ENCODE data around the gene NSRP1. TPM values are rescaled to one million over a fixed set of nuclear protein-coding genes. Genes with fewer than 3 reads are reported as not detected.

Gene NSRP1
- total RNA-seq, 6 donors from 2014 or later: 23.1 to 78.6 (median 32.7) TPM

DNA sequence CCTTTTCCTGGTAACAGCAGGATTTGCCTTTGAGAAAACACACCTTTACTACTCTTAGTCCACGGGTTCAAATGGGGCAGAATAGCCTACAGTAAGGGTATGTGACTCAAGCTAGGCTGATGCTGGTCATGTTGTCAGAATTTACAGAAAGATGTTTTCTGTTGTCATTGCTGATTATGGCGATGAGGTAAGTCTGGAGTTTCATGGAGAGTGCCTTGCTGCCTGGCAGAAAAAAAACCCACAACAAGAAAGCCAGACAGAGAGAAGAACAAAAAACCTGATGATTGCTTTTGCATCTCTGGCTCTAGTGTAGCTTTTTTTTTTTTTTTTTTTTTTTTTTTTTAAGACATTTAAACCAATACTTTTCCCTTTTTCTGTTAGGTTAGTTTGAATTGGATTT is 71.0 kb downstream of the NSRP1 start:
- Histone ChIP-seq H3K4me1 (no peaks in the 10 kb centered on the region), H3K9me3 (no peaks in the 10 kb centered on the region), H3K27me3 (no peaks in the 10 kb centered on the region), H3K27ac (no peak overlapping the region), H3K36me3 (peaks cover 0 to 38% (median 28%) of the 10 kb centered on the region in 4 donors), H3K4me3 (no peak overlapping the region)
- ATAC-seq (ENCODE audit: low FRiP score in 2 of 2): no peak
- TF ChIP-seq POLR2AphosphoS5 (IDR thresholded peaks at IDR 0.05) (no peak), CTCF (IDR thresholded peaks at IDR 0.05) (no peak), EP300 (IDR thresholded peaks at IDR 0.05) (no peak), POLR2A (IDR thresholded peaks at IDR 0.05) (no peak)
- WGBS, 2 donors: 90 to 93% methylated on average over 2 of the region's 2 CpGs
- no peak for DNase-seq

GRCh38 chr17:30188211-30188939 is 71.8 kb downstream of the NSRP1 start:
- H3K4me3 ChIP-seq: no peak overlapping the region
- ATAC-seq (ENCODE audit: low FRiP score in 2 of 2) (no peak), DNase-seq (no peak)
- no peaks in the 10 kb centered on the region for H3K4me1 ChIP-seq
- WGBS, 2 donors: 95 to 98% methylated on average over 5 of the region's 5 CpGs
- no peaks in the 10 kb centered on the region for H3K27me3 ChIP-seq
- TF ChIP-seq POLR2AphosphoS5 (IDR thresholded peaks at IDR 0.05): no peak
- no peak for TF ChIP-seq POLR2A (IDR thresholded peaks at IDR 0.05)
- TF ChIP-seq CTCF (IDR thresholded peaks at IDR 0.05): no peak
- no peak for TF ChIP-seq EP300 (IDR thresholded peaks at IDR 0.05)
- peaks cover 0 to 30% (median 24%) of the 10 kb centered on the region in 4 donors for H3K36me3 ChIP-seq
- H3K27ac ChIP-seq: no peak overlapping the region
- H3K9me3 ChIP-seq: no peaks in the 10 kb centered on the region

- WGBS, 2 donors: 66 to 69% methylated on average over 2 of the region's 2 CpGs
- no peaks in the 10 kb centered on the region for H3K4me1 ChIP-seq
- TF ChIP-seq POLR2A (IDR thresholded peaks at IDR 0.05) (no peak), CTCF (IDR thresholded peaks at IDR 0.05) (no peak), POLR2AphosphoS5 (IDR thresholded peaks at IDR 0.05) (no peak), EP300 (IDR thresholded peaks at IDR 0.05) (no peak)
Observed at GRCh38 chr17:30191072-30191471, 74.5 kb downstream of the NSRP1 start.

GRCh38 chr17:30196504-30196903 is 79.9 kb downstream of the NSRP1 start:
- Histone ChIP-seq H3K36me3 (peaks cover 0 to 6% (median 3%) of the 10 kb centered on the region in 4 donors), H3K27ac (no peak overlapping the region), H3K4me1 (no peaks in the 10 kb centered on the region), H3K9me3 (no peaks in the 10 kb centered on the region), H3K27me3 (no peaks in the 10 kb centered on the region), H3K4me3 (no peak overlapping the region)
- ATAC-seq (ENCODE audit: low FRiP score in 2 of 2): no peak
- TF ChIP-seq EP300 (IDR thresholded peaks at IDR 0.05): no peak
- no peak for TF ChIP-seq POLR2AphosphoS5 (IDR thresholded peaks at IDR 0.05)
- TF ChIP-seq CTCF (IDR thresholded peaks at IDR 0.05): no peak
- TF ChIP-seq POLR2A (IDR thresholded peaks at IDR 0.05): no peak
- whole genome bisulfite sequencing, 2 donors: 58 to 66% methylated on average over 3 of the region's 3 CpGs
- no peak for DNase-seq

More at GRCh38 chr17:30191072-30191471, 74.5 kb downstream of the NSRP1 start:
- no peaks in the 10 kb centered on the region for H3K9me3 ChIP-seq
- H3K36me3 ChIP-seq: peaks cover 0 to 10% (median 1%) of the 10 kb centered on the region in 4 donors
- no peak overlapping the region for H3K27ac ChIP-seq
- DNase-seq: no peak
- H3K27me3 ChIP-seq: no peaks in the 10 kb centered on the region
- H3K4me3 ChIP-seq: no peak overlapping the region
- no peak for ATAC-seq (ENCODE audit: low FRiP score in 2 of 2)

- H3K36me3 ChIP-seq: peaks cover 0 to 11% (median 4%) of the 10 kb centered on the region in 4 donors
- ATAC-seq (ENCODE audit: low FRiP score in 2 of 2) (no peak), DNase-seq (no peak)
- 74 to 84% methylated on average over 4 of the region's 4 CpGs for WGBS, 2 donors
- no peak overlapping the region for H3K4me3 ChIP-seq
- TF ChIP-seq EP300 (IDR thresholded peaks at IDR 0.05): no peak
- TF ChIP-seq CTCF (IDR thresholded peaks at IDR 0.05): no peak
- no peak for TF ChIP-seq POLR2AphosphoS5 (IDR thresholded peaks at IDR 0.05)
- no peaks in the 10 kb centered on the region for H3K4me1 ChIP-seq
- no peaks in the 10 kb centered on the region for H3K27me3 ChIP-seq
- no peaks in the 10 kb centered on the region for H3K9me3 ChIP-seq
- peak overlapping the region in 2 of 4 donors; percentile 5 to 11 for H3K27ac ChIP-seq
Observed at GRCh38 chr17:30197416-30197815, 80.8 kb downstream of the NSRP1 start.
